HG03175 (cell line): ENCODE data around the gene PLCG2.
"Not testable (repeated sequence)": the region's sequence is repeated elsewhere in the genome, so short reads cannot be mapped to it uniquely, and the experiment has no call there.

Source experiments
- ATAC-seq: cut with Tn5 transposase; IDR thresholded peaks from one replicate; pipeline ENCODE4 v1.9.1; 2021; ENCODE audit warnings: mild to moderate bottlenecking, moderate library complexity; ENCODE audit not compliant: unreplicated experiment

Gene PLCG2

GRCh38 chr16:81987121-81987520 lies 208.0 kb downstream of the PLCG2 start:
- ATAC-seq: no peak

GRCh38 chr16:81987706-81988105 lies 208.6 kb downstream of the PLCG2 start:
- ATAC-seq: no peak

GRCh38 chr16:81992859-81993258 lies 213.8 kb downstream of the PLCG2 start:
- ATAC-seq: no peak

GRCh38 chr16:81994485-81994884 lies 215.4 kb downstream of the PLCG2 start:
- ATAC-seq: no peak

GRCh38 chr16:81995651-81996050 lies 216.6 kb downstream of the PLCG2 start:
- no peak for ATAC-seq

- ATAC-seq: no peak
Observed at GRCh38 chr16:81996664-81997509, 217.8 kb downstream of the PLCG2 start.

GRCh38 chr16:81997738-81998137 lies 218.6 kb downstream of the PLCG2 start:
- ATAC-seq: no peak

GRCh38 chr16:82002831-82003230 lies 223.7 kb downstream of the PLCG2 start:
- ATAC-seq: no peak

- ATAC-seq: no peak
Observed at GRCh38 chr16:82004601-82005000, 225.5 kb downstream of the PLCG2 start.

- no peak for ATAC-seq
Observed at GRCh38 chr16:82005027-82005830, 226.1 kb downstream of the PLCG2 start.

GRCh38 chr16:82006036-82006435 lies 226.9 kb downstream of the PLCG2 start:
- no peak for ATAC-seq

- no peak for ATAC-seq
Observed at GRCh38 chr16:82007189-82007588, 228.1 kb downstream of the PLCG2 start.

GRCh38 chr16:82008957-82009592 lies 230.0 kb downstream of the PLCG2 start:
- ATAC-seq: no peak

- ATAC-seq: not testable (repeated sequence)
Observed at GRCh38 chr16:82009789-82010188, 230.7 kb downstream of the PLCG2 start.

- ATAC-seq: no peak
Observed at GRCh38 chr16:82010649-82011048, 231.6 kb downstream of the PLCG2 start.

GRCh38 chr16:82011199-82011641 lies 232.1 kb downstream of the PLCG2 start, which contains the start of gene SDR42E1:
Gene SDR42E1, minus strand, starts transcription at chr16:82011470. Its CDS starts 10,612 bp downstream, at chr16:82000858.
- ATAC-seq: peak; percentile 95
